AG09309 (cell line): ENCODE data around the gene KRTAP5-8.

Experiments used
- DNase-seq: peaks from one replicate; pipeline ENCODE4 v3.0.0-alpha.2; 2010; ENCODE audit warnings: low read depth
- H3K4me3 ChIP-seq: 2 replicates; pipeline ENCODE4 v1.5.1; 2011; ENCODE audit warnings: mild to moderate bottlenecking, low read depth, low read length, moderate library complexity; ENCODE audit not compliant: control insufficient read depth
- CTCF ChIP-seq: IDR thresholded peaks from 2 replicates; pipeline ENCODE4 v1.5.1; 2011; ENCODE audit warnings: mild to moderate bottlenecking, low read depth, low read length, inconsistent platforms; ENCODE audit not compliant: insufficient read depth, control insufficient read depth; ENCODE audit errors: missing control alignments

Gene KRTAP5-8

GRCh38 chr11:71501071-71501985 lies 36.5 kb upstream of the KRTAP5-8 start:
- no peak overlapping the region for H3K4me3 ChIP-seq
- no peak for DNase-seq
- no peak for TF ChIP-seq CTCF

- no peak for TF ChIP-seq CTCF
- H3K4me3 ChIP-seq: no peak overlapping the region
- no peak for DNase-seq
Observed at GRCh38 chr11:71502026-71502425, 35.8 kb upstream of the KRTAP5-8 start.

- no peak for DNase-seq
- TF ChIP-seq CTCF: no peak
- no peak overlapping the region for H3K4me3 ChIP-seq
Observed at GRCh38 chr11:71502871-71503435, 34.9 kb upstream of the KRTAP5-8 start.

- H3K4me3 ChIP-seq: no peak overlapping the region
- no peak for DNase-seq
- TF ChIP-seq CTCF: no peak
Observed at GRCh38 chr11:71504531-71504930, 33.3 kb upstream of the KRTAP5-8 start.

- TF ChIP-seq CTCF: no peak
- DNase-seq: no peak
Observed at GRCh38 chr11:71505001-71505400, 32.8 kb upstream of the KRTAP5-8 start.

GRCh38 chr11:71505781-71506180 lies 32.0 kb upstream of the KRTAP5-8 start:
- TF ChIP-seq CTCF: no peak
- no peak for DNase-seq
- H3K4me3 ChIP-seq: no peak overlapping the region

More at GRCh38 chr11:71505001-71505400, 32.8 kb upstream of the KRTAP5-8 start:
- no peak overlapping the region for H3K4me3 ChIP-seq

- H3K4me3 ChIP-seq: no peak overlapping the region
- no peak for TF ChIP-seq CTCF
- no peak for DNase-seq
Observed at GRCh38 chr11:71507102-71507501, 30.7 kb upstream of the KRTAP5-8 start.
